Activated CD4-positive, alpha-beta T cell treated with anti-CD3 and anti-CD28 coated beads, Interleukin-2, amount 50 U/mL, for 24 hours (primary cell): ENCODE measurements around the gene LARP4B.
"Not testable (repeated sequence)": the region's sequence is repeated elsewhere in the genome, so short reads cannot be mapped to it uniquely, and the experiment has no call there.

Experiments used
- DNase-seq, 2 donors: peaks; one replicate each; pipeline ENCODE4 v3.0.0-alpha.2; 2020; ENCODE audit warnings: low read depth in 1 of 2, low spot score in 1 of 2

LARP4B gene

GRCh38 chr10:773562-774161, 157.8 kb downstream of the LARP4B start:
- no peak for DNase-seq

- DNase-seq = no peak
Measured at GRCh38 chr10:772227-772637, 159.3 kb downstream of the LARP4B start.

GRCh38 chr10:771647-772046, 159.9 kb downstream of the LARP4B start:
- no peak for DNase-seq

- no peak for DNase-seq
Measured at GRCh38 chr10:770975-771374, 160.5 kb downstream of the LARP4B start.

- not testable (repeated sequence) for DNase-seq
Measured at GRCh38 chr10:770048-770712, 161.3 kb downstream of the LARP4B start.

- DNase-seq = no peak
Measured at GRCh38 chr10:767794-768193, 163.7 kb downstream of the LARP4B start.

- no peak for DNase-seq
Measured at GRCh38 chr10:767211-767610, 164.3 kb downstream of the LARP4B start.

GRCh38 chr10:761376-761775, 170.1 kb downstream of the LARP4B start:
- DNase-seq = no peak

- DNase-seq = no peak
Measured at GRCh38 chr10:760622-761021, 170.9 kb downstream of the LARP4B start.

- no peak for DNase-seq
Measured at GRCh38 chr10:759898-760477, 171.5 kb downstream of the LARP4B start.
